ENCODE measurements around the gene SRRM4. TPM values are rescaled to one million over a fixed set of nuclear protein-coding genes. Genes with fewer than 3 reads are reported as not detected.
A peak's percentile ranks its signal among the peaks of the same experiment; 100 is the strongest.
"Not testable (repeated sequence)": the region's sequence is repeated elsewhere in the genome, so short reads cannot be mapped to it uniquely, and the experiment has no call there.

The SRRM4 gene
- total RNA-seq, 4 donors from 2014 or later, result not detected

DNA sequence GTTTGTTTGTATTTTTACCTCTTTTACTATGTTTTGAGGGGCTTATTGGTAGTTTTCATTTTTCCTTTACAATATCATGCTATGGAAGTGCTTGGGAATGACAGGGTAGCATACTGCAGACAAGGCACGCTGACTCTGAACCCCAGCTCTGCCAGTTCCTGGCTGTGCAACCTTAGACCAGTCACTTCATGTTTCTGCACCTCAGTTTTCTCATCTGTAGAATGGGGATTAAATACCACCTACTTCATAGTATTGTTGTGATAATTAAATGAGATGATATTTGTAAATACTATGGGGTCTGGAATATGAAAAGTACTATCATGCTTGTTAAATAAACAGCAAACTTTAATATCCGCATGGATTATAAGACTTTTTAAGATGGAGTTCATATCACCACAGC is 35.4 kb downstream of the SRRM4 start:
- no peak for DNase-seq (ENCODE audit: low spot score in 2 of 2)
- WGBS, result 68% methylated on average over 2 of the region's 2 CpGs
- Histone ChIP-seq H3K4me1 (no peaks in the 10 kb centered on the region), H3K4me3 (no peak overlapping the region), H3K27me3 (peaks cover 10% of the 10 kb centered on the region), H3K27ac (no peak overlapping the region), H3K9me3 (no peaks in the 10 kb centered on the region), H3K36me3 (no peaks in the 10 kb centered on the region)
- TF ChIP-seq POLR2A (IDR thresholded peaks at IDR 0.05) (no peak), POLR2AphosphoS5 (IDR thresholded peaks at IDR 0.05) (no peak), EP300 (IDR thresholded peaks at IDR 0.05) (no peak)
- TF ChIP-seq, protein P1, sequence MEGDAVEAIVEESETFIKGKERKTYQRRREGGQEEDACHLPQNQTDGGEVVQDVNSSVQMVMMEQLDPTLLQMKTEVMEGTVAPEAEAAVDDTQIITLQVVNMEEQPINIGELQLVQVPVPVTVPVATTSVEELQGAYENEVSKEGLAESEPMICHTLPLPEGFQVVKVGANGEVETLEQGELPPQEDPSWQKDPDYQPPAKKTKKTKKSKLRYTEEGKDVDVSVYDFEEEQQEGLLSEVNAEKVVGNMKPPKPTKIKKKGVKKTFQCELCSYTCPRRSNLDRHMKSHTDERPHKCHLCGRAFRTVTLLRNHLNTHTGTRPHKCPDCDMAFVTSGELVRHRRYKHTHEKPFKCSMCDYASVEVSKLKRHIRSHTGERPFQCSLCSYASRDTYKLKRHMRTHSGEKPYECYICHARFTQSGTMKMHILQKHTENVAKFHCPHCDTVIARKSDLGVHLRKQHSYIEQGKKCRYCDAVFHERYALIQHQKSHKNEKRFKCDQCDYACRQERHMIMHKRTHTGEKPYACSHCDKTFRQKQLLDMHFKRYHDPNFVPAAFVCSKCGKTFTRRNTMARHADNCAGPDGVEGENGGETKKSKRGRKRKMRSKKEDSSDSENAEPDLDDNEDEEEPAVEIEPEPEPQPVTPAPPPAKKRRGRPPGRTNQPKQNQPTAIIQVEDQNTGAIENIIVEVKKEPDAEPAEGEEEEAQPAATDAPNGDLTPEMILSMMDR (IDR thresholded peaks at IDR 0.05), result no peak

DNA sequence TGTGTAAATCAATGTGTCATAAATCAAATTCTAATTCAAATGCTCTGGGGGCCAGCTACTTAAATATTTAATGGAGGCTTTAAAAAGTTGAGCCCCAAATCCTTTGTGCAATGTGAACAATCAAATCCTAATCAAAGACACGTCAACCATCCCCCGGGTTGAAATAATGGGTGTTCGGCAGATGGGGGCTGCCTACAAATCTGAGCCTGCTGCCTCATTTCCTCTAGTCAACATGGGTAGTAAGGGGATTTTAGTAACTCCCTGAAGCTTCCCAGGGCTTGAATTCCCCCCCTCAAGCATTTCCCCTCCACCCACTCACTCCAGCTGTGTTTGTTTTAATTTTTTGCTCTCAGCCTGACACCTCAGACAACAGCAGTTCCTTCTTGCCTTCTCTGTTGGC is 37.8 kb downstream of the SRRM4 start:
- Histone ChIP-seq H3K9me3 (no peaks in the 10 kb centered on the region), H3K4me1 (no peaks in the 10 kb centered on the region), H3K4me3 (no peak overlapping the region), H3K27ac (no peak overlapping the region), H3K36me3 (no peaks in the 10 kb centered on the region), H3K27me3 (peaks cover 10% of the 10 kb centered on the region)
- DNase-seq (ENCODE audit: low spot score in 2 of 2), result no peak
- 30% methylated on average over 3 of the region's 3 CpGs for WGBS
- TF ChIP-seq EP300 (IDR thresholded peaks at IDR 0.05) (no peak), POLR2AphosphoS5 (IDR thresholded peaks at IDR 0.05) (no peak)

DNA sequence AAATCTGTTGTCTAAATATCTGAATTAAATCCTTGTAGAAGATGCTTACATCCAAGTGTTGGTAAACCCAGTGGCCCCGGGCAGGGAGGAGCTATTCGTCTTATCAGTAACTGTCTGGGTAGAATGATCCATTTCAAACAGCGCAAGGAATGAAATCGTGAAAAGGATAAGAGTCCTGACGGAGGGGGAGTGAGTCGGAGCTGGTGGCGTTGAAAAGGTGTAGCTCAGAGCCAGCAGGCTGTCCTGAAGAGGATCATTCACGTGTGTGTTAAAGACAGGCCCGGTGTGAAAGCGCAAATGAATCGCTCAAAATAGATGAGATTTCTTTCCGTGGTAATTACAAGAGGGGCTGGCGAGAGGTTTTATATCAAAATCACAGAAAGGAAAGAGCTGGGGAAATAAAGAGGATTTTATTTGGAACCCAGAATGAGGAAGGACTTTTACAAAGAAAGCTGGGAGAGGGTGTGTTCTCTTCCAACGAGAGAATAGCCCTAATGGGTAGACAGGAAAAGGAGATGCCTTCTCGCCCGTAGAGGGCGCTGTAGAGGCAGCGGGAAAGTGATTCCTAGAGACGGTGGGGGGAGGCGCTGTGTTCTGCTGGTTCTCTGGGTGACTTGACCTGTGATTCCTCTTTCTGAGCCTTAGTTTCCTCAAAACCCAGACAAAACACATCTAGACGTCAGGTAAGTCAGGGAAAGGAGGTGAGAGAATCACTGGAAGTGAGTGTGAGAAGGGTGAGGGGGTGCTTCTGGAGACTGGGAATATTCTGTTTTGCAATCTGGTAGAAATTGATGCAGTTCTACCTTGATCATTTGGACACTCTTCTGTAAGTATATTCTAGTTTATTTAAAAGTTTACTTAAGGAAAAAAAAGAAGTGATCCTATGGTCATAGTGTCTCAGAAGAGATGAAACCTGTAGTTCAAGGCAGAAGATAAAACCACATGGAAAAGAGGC is 39.3 kb downstream of the SRRM4 start:
- Histone ChIP-seq H3K27ac (no peak overlapping the region), H3K36me3 (no peaks in the 10 kb centered on the region), H3K4me3 (no peak overlapping the region), H3K9me3 (no peaks in the 10 kb centered on the region), H3K4me1 (no peaks in the 10 kb centered on the region), H3K27me3 (peaks cover 20% of the 10 kb centered on the region)
- no peak for DNase-seq (ENCODE audit: low spot score in 2 of 2)
- 21% methylated on average over 21 of the region's 21 CpGs for WGBS
- no peak for TF ChIP-seq POLR2A (IDR thresholded peaks at IDR 0.05)
- TF ChIP-seq, protein P1 (IDR thresholded peaks at IDR 0.05), result peak in 1 of 2 donors; percentile 19

DNA sequence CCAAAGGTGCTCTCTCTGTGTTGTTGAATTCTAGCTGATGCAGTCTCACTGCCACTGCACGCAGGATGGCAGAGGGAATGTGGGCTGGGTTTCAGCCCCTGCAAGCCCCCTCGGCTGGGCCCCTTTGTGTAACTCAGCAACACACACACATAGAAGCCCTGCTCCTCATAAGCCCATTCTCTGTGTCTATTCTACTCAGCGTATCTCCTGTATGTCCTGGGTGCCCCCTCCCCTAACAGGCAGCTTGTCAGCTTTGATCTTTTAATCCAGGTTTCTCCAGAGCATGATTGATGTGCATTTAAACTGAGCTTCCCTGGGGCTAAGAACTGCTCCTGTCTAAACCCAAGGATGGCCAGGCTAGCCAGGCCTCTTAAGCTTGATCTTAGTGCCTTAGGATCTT is 43.0 kb downstream of the SRRM4 start:
- Histone ChIP-seq H3K9me3 (no peaks in the 10 kb centered on the region), H3K4me3 (no peak overlapping the region), H3K4me1 (no peaks in the 10 kb centered on the region), H3K27me3 (peaks cover 26% of the 10 kb centered on the region), H3K36me3 (no peaks in the 10 kb centered on the region), H3K27ac (no peak overlapping the region)
- DNase-seq (ENCODE audit: low spot score in 2 of 2), result no peak
- TF ChIP-seq, protein P1 (IDR thresholded peaks at IDR 0.05), result no peak
- TF ChIP-seq POLR2A (IDR thresholded peaks at IDR 0.05) (no peak), POLR2AphosphoS5 (IDR thresholded peaks at IDR 0.05) (no peak), EP300 (IDR thresholded peaks at IDR 0.05) (no peak)
- 2% methylated on average over 3 of the region's 3 CpGs for WGBS

DNA sequence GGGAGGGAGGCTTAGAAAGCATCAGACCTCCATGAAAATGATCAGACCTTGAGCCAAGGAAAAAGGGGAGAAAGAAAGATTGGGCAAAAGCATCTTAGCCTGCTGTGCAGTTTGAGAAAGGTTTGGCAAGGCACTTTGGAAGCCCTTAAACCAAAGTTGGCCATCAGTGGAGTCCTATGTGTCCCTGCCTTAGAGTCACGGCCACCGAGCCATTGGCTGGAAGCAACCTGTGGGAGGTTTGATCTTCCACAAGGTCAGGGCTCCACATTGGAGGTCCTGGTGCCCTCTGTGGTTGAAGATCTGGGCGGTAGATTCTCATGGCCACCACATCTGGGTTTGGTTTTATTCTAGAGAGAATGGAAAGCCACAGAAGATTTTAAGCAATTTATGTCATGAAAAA is 44.4 kb downstream of the SRRM4 start:
- no peaks in the 10 kb centered on the region for H3K36me3 ChIP-seq
- no peak overlapping the region for H3K27ac ChIP-seq
- WGBS, result 83% methylated on average over 3 of the region's 3 CpGs
- no peak overlapping the region for H3K4me3 ChIP-seq
- H3K27me3 ChIP-seq, result peaks cover 17% of the 10 kb centered on the region
- no peak for DNase-seq (ENCODE audit: low spot score in 2 of 2)
- TF ChIP-seq POLR2A (IDR thresholded peaks at IDR 0.05) (no peak), EP300 (IDR thresholded peaks at IDR 0.05) (no peak), POLR2AphosphoS5 (IDR thresholded peaks at IDR 0.05) (no peak)
- TF ChIP-seq, protein P1 (IDR thresholded peaks at IDR 0.05), result no peak
- H3K4me1 ChIP-seq, result no peaks in the 10 kb centered on the region
- H3K9me3 ChIP-seq, result no peaks in the 10 kb centered on the region

DNA sequence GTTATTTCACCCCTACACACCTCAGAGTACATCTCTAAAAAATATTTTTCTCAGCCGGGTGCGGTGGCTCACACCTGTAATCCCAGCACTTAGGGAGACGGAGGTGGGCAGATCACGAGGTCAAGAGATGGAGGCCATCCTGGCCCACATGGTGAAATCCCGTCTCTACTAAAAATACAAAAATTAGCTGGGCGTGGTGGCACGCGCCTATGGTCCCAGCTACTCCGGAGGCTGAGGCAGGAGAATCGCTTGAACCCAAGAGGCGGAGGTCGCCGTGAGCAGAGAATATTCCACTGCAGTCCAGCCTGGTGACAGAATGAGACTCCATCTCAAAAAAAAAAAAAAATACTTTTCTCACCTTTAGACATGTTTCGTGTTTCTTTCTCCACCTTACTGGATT is 52.0 kb downstream of the SRRM4 start:
- H3K4me3 ChIP-seq; H3K36me3 ChIP-seq; H3K4me1 ChIP-seq; DNase-seq (ENCODE audit: low spot score in 2 of 2); H3K27ac ChIP-seq; H3K9me3 ChIP-seq; H3K27me3 ChIP-seq: not testable (repeated sequence)
- WGBS, result 91% methylated on average over 14 of the region's 14 CpGs
